Spinal cord (tissue), 10 donors: ENCODE results near the gene FTO. TPM values are rescaled to one million over a fixed set of nuclear protein-coding genes. Genes with fewer than 3 reads are reported as not detected.

Source experiments
- DNase-seq, 6 donors: peaks; one replicate each; pipeline versions ENCODE4 v3.0.0 to v3.0.0-alpha.2; 2013 to 2015; ENCODE audit warnings: low spot score in 6 of 6, low read depth in 4 of 6
- H3K27ac ChIP-seq: one replicate; pipeline ENCODE4 v1.5.1; 2013; ENCODE audit warnings: low read depth, low read length, control low read depth
- H3K27me3 ChIP-seq: one replicate; pipeline ENCODE4 v1.6.1; 2013; ENCODE audit warnings: low read length; ENCODE audit not compliant: control insufficient read depth, insufficient read depth
- H3K36me3 ChIP-seq: one replicate; pipeline ENCODE4 v1.6.1; 2013; ENCODE audit warnings: low read length; ENCODE audit not compliant: control insufficient read depth, insufficient read depth
- H3K4me1 ChIP-seq: one replicate; pipeline ENCODE4 v1.6.1; 2013; ENCODE audit warnings: low read length; ENCODE audit not compliant: control insufficient read depth, insufficient read depth
- H3K4me3 ChIP-seq: one replicate; pipeline ENCODE4 v1.5.1; 2013; ENCODE audit warnings: low read depth, low read length, control low read depth
- H3K9me3 ChIP-seq: one replicate; pipeline ENCODE4 v1.6.1; 2013; ENCODE audit warnings: low read length; ENCODE audit not compliant: control insufficient read depth, insufficient read depth
- WGBS: methylation state at CpG from one replicate; pipeline ENCODE4 v1.1.5; 2013; ENCODE audit warnings: missing lambda C conversion rate; ENCODE audit not compliant: insufficient coverage; 5-methylcytosine and 5-hydroxymethylcytosine counted together
- polyA plus RNA-seq, 2 donors: library from polyadenylated mRNA; unstranded; fragments of 120-200 nt; gene quantifications; one replicate each; pipeline ENCODE4 v1.2.1, GENCODE V29; 2013; ENCODE audit not compliant: insufficient read length in 2 of 2
- total RNA-seq, 2 donors: library from RNA; depleted of rRNA in 1 of 2; stranded (reverse); fragments of 120-200 nt in 1 of 2; fragments of >200 nt in 1 of 2; gene quantifications; one replicate each; pipeline versions ENCODE4 v1.2.3 to v1.2.4, GENCODE V29; 2013 to 2014
- donor health status: healthy.

Gene FTO
- total and polyA plus RNA-seq, 4 donors, result 129 to 183 (median 140) TPM

DNA sequence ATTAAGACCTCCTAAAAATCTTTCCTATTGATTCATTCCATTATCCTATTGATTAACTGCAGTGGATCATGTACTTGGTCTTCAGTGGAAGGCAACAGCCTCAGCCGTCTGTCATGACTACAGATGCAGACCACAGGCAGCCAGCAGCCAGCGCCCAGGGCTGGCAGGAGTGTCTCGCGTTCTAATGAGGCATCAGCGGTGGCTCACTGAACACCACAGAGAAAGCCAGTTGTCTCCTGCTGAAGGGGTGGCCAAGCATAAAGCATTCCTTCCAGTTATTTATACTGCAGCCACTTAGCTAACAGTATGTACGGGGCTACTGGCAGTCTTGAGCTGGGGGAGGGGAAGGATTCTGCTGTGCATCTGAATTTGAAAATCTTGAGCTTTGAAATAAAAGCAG lies 368.3 kb downstream of the FTO start:
- Histone ChIP-seq H3K36me3 (no peaks in the 10 kb centered on the region), H3K4me1 (peaks cover 7% of the 10 kb centered on the region), H3K9me3 (no peaks in the 10 kb centered on the region), H3K27ac (no peak overlapping the region), H3K4me3 (no peak overlapping the region), H3K27me3 (no peaks in the 10 kb centered on the region)
- 30% methylated on average over 4 of the region's 6 CpGs for WGBS
- peak in 2 of 6 donors; percentile 54 to 76 for DNase-seq

DNA sequence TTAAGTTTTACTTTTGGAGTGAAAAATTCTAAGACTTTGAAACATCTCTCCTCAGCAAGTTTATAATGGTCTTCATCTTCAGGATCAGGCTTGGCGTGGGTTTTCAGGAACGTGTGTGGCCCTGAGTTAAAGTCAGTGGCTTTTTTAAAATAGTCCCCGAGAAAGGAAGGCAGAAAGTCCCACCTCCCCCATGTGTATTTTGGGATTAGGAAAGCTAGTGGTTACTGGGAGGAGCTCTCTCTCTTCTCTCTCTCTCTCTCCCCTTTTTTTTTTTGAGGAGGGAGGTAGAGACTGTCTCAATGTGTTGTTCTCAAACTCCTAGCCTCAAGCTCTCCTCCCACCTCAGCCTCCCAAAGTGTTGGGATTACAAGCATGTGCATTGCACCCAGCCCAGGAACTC lies 369.4 kb downstream of the FTO start:
- no peaks in the 10 kb centered on the region for H3K9me3 ChIP-seq
- H3K4me1 ChIP-seq, result peaks cover 7% of the 10 kb centered on the region
- no CpG with 5 or more reads among the region's 3 CpGs for WGBS
- no peak overlapping the region for H3K4me3 ChIP-seq
- no peaks in the 10 kb centered on the region for H3K36me3 ChIP-seq
- DNase-seq, result no peak
- H3K27ac ChIP-seq, result no peak overlapping the region
- H3K27me3 ChIP-seq, result no peaks in the 10 kb centered on the region

DNA sequence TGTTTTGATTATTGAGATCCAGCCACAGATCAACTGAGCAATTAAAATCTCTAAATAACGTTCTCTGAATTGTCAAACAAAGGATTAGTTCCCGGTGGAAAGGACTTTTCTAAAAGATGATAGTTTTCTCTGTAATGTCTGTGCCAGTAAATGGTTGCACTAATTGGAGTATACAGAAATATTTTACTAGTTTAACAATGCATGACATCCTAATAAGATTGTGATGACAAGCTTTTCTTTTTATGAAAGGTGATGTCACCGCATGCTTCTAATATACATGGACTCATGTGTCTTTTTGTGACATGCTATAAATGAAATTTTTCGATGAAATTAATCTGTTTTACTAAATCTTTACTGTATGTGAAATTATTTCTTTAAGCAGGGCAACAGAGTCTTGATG lies 371.5 kb downstream of the FTO start:
- H3K4me3 ChIP-seq, result no peak overlapping the region
- WGBS, result no CpG with 5 or more reads among the region's 4 CpGs
- peaks cover 7% of the 10 kb centered on the region for H3K4me1 ChIP-seq
- DNase-seq, result no peak
- no peaks in the 10 kb centered on the region for H3K36me3 ChIP-seq
- no peaks in the 10 kb centered on the region for H3K27me3 ChIP-seq
- no peaks in the 10 kb centered on the region for H3K9me3 ChIP-seq
- H3K27ac ChIP-seq, result no peak overlapping the region

DNA sequence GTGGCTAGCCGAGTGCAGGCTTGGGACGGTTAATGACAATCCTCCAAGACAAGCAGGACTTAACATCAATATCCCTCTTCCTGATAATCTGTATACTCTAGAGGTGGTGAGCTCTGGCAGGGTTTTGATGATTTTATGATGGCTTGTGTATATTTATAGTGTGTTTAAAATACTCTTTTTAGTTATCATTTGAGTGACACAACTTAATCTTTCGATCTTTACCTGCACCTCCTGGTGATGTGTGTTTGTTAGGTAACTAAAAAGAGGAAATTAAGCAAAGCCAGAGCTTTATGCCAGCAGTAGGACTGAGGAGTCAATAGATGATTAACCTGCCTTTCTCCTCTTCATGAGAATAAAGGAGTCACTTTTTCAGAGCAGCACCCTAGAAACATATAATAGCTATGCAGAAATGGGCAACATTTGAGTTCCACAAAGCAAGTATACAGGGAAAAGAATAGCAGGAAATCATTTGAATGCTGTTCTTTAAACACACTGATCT lies 372.1 kb downstream of the FTO start:
- H3K9me3 ChIP-seq, result no peaks in the 10 kb centered on the region
- peaks cover 7% of the 10 kb centered on the region for H3K4me1 ChIP-seq
- 100% methylated on average over 1 of the region's 3 CpGs for WGBS
- no peak overlapping the region for H3K27ac ChIP-seq
- DNase-seq, result no peak
- H3K27me3 ChIP-seq, result no peaks in the 10 kb centered on the region
- no peak overlapping the region for H3K4me3 ChIP-seq
- H3K36me3 ChIP-seq, result no peaks in the 10 kb centered on the region

DNA sequence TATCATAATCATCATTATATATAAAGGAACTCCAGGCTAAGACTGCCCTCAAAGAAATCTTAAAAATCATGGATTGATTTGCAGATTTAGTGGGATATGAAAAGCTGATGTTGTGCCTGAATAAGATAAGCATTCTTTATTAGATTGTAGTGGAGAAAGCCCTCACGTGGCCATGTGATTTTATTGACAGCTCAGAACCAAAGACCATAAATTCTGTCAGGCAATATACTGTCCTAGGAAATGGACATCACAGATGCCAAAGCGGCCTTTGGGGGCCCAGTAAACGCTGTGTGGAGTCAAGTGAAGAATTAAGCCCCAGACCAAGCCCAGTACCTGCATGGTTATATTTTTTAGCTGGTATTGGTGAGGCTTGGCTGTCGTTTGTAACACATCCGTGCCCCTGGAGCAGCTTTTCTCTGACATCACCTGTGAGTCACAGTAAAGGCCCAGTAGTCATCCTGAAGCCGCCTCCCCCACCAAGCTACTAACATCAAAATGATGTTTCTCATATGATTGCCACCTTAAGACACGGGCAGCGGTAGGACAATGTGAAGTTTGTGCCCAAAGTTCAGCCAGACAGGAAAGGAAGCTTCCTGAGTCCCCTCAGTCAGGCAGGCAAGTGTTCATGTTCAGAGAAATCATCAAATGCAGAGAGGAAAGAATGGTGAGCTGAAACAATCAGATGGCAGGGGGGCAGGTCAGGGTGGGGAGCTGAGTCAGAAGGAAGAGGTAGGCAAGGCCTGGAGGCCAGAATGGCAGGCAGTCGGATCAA lies 373.3 kb downstream of the FTO start:
- DNase-seq, result no peak
- 87% methylated on average over 5 of the region's 9 CpGs for WGBS

DNA sequence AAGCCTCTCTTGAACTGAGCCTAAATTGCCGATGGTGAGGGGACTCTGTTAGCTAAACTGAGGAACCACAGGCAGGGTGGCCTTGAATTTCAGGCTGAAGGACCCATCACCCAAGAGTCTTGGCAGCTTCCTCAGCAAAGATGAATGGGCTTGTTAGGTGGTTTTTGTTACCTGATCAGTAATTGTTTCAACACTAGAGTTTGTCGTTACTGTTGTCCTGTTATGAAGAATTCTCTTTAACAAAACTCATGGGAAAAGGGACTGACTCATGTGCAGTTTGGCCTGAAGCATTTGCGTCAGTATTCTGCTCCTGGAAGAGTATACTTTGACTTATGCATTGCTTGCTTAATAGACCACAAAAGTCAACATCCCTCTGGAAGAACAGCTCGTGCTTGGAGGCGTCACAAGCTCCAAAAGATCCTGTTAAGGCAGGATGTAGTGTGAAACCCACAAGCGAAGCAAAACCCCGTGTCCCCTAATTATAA lies 376.6 kb downstream of the FTO start:
- WGBS, result 77% methylated on average over 4 of the region's 7 CpGs
- H3K27me3 ChIP-seq, result no peaks in the 10 kb centered on the region
- H3K4me1 ChIP-seq, result no peaks in the 10 kb centered on the region
- DNase-seq, result no peak
- no peak overlapping the region for H3K27ac ChIP-seq
- no peaks in the 10 kb centered on the region for H3K9me3 ChIP-seq
- no peaks in the 10 kb centered on the region for H3K36me3 ChIP-seq
- no peak overlapping the region for H3K4me3 ChIP-seq

More for the DNA sequence above, 373.3 kb downstream of the FTO start:
- H3K4me1 ChIP-seq, result peaks cover 1% of the 10 kb centered on the region
- H3K9me3 ChIP-seq, result no peaks in the 10 kb centered on the region
- H3K4me3 ChIP-seq, result no peak overlapping the region
- H3K36me3 ChIP-seq, result no peaks in the 10 kb centered on the region
- H3K27ac ChIP-seq, result no peak overlapping the region
- H3K27me3 ChIP-seq, result no peaks in the 10 kb centered on the region

DNA sequence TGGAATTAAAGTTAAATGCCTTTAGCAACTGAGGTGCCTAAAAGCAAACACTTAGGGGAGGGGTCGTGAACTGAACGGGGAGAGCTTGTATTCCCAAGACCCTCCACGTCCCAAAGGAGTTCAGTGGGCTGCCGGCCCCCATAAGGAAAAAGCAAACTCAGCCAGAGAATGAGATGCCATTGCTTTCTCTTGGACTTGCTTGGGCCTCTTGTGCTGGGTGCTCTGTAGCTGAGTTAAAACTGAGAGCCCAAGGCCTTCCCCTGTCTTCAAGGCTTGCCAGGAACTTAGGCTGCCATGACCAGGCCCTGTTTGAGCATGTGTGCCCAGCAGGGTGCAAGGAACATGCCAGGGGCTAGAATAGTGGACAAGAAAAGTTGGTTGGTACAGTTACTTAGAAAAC lies 382.8 kb downstream of the FTO start:
- Histone ChIP-seq H3K4me3 (no peak overlapping the region), H3K27ac (no peak overlapping the region), H3K36me3 (no peaks in the 10 kb centered on the region), H3K4me1 (no peaks in the 10 kb centered on the region), H3K9me3 (peaks cover 4% of the 10 kb centered on the region), H3K27me3 (no peaks in the 10 kb centered on the region)
- DNase-seq, result no peak
- 90% methylated on average over 4 of the region's 4 CpGs for WGBS

DNA sequence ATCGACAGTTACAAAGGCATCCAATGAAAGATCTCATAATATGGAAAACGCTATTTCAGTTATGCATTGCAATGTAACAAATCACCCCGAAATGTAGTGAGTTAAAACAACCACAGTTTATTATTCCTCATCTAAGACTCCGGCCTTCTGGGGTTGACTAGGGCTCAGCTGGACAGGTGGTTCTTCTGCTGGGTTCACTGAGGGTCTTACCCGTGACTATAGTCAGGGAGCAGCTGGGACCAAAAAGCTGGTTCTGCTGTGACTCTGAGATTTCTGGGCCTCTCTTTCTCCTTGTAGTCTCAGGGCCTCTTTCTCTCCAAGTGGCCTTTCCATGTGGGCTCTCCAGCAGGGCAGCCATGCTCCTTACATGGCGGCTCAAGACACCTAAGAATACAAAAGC lies 386.6 kb downstream of the FTO start:
- H3K4me3 ChIP-seq, result no peak overlapping the region
- peaks cover 4% of the 10 kb centered on the region for H3K9me3 ChIP-seq
- no peaks in the 10 kb centered on the region for H3K27me3 ChIP-seq
- H3K36me3 ChIP-seq, result no peaks in the 10 kb centered on the region
- DNase-seq, result no peak
- H3K27ac ChIP-seq, result no peak overlapping the region
- peaks cover 11% of the 10 kb centered on the region for H3K4me1 ChIP-seq
- 95% methylated on average over 4 of the region's 6 CpGs for WGBS

DNA sequence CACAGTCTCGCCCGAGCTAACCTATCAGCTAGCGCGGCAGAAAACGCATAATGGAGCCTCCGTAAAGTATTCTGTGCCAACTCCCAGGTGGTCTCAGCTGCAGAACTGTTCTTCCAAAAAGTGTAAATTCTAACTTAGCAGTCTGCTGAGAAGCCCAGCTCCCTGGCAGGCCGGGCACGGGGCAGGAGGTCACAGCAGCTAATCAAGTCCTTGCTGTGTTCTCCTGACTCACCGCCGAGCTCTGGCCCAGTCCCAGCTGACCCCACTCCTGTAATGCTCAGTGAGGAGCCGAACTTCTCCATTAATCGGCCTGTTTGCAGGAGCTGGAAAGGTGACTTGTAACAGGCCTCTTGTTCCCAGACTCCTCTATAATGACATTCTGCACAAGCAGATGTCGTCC lies 389.3 kb downstream of the FTO start:
- H3K4me1 ChIP-seq, result peaks cover 11% of the 10 kb centered on the region
- H3K9me3 ChIP-seq, result peaks cover 4% of the 10 kb centered on the region
- peak in 3 of 6 donors; percentile 9 to 34 (median 31) for DNase-seq
- H3K27ac ChIP-seq, result no peak overlapping the region
- no peaks in the 10 kb centered on the region for H3K27me3 ChIP-seq
- H3K36me3 ChIP-seq, result no peaks in the 10 kb centered on the region
- no peak overlapping the region for H3K4me3 ChIP-seq
- 43% methylated on average over 12 of the region's 13 CpGs for WGBS

DNA sequence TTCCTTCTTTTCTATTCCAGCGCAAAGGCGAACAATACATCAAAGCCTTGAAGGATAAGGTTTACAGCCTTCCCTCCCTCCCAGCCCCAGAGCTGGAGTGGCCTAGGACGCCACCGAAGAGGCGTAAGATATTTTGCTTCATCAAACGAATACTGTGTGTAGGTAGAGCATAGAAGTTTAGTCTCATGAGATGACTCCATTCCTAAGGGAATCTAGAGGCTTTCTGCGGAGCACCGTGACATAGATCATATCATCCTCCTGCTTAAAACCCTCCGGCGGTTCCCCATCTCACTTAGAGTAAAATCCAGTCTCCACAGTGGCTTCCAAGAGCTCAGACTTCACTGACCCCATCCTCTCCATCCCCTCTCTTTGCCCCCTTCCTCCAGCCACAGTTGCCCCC lies 390.7 kb downstream of the FTO start:
- H3K36me3 ChIP-seq, result no peaks in the 10 kb centered on the region
- H3K9me3 ChIP-seq, result peaks cover 2% of the 10 kb centered on the region
- H3K4me3 ChIP-seq, result no peak overlapping the region
- WGBS, result 97% methylated on average over 4 of the region's 10 CpGs
- DNase-seq, result no peak
- H3K27me3 ChIP-seq, result no peaks in the 10 kb centered on the region
- no peak overlapping the region for H3K27ac ChIP-seq
- H3K4me1 ChIP-seq, result peaks cover 11% of the 10 kb centered on the region
